ENCODE data around the gene DCUN1D3.
A peak's percentile ranks its signal among the peaks of the same experiment; 100 is the strongest.

DCUN1D3 gene

DNA sequence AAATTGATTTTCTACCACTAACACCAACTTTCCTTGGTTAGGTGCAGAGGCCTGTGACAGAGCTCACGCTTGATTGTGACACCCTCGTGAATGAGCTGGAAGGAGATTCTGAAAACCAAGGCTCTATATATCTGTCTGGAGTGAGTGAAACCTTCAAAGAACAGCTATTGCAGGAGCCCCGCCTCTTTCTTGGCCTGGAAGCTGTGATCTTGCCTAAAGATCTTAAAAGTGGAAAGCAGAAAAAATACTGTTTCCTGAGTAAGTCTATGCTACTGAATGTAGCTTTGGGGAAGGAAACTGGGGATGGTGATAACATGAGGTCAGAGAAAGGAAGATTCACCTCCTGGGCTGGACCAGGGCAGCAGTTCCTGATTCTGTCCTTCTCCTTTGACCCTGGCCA, 55.6 kb downstream of the DCUN1D3 start:
- Histone ChIP-seq H3K36me3 (ENCODE audit: control insufficient read depth in 4 of 4, insufficient read depth in 4 of 4, low read length in 3 of 4) (peaks cover 5 to 67% (median 21%) of the 10 kb centered on the region in 4 experiments), H3K27me3 (replicated peaks in 2 of 5; ENCODE audit: control insufficient read depth in 4 of 5, insufficient read depth in 5 of 5, low read length in 4 of 5) (no peaks in the 10 kb centered on the region), H3K4me1 (ENCODE audit: control extremely low read depth in 1 of 4, control insufficient read depth in 4 of 4, insufficient read depth in 4 of 4, low read length in 3 of 4) (peaks cover 12 to 62% (median 42%) of the 10 kb centered on the region in 4 experiments), H3K27ac (ENCODE audit: insufficient read depth in 1 of 2, low read depth in 1 of 2, low read length in 2 of 2, poor library complexity in 1 of 2, severe bottlenecking in 2 of 2) (peak overlapping the region in 1 of 2 experiments; percentile 64), H3K4me3 (ENCODE audit: control insufficient read depth in 1 of 7, extremely low read depth in 1 of 7, insufficient read depth in 4 of 7, low read depth in 2 of 7, low read length in 6 of 7) (peak overlapping the region in 1 of 7 experiments; percentile 40), H3K9me3 (ENCODE audit: control extremely low read depth in 1 of 5, control insufficient read depth in 4 of 5, insufficient read depth in 2 of 5, low read depth in 1 of 5, low read length in 4 of 5) (no peaks in the 10 kb centered on the region)
- CTCF ChIA-PET: interaction anchor here (0.7 to 11.0 kb wide), 7 partner anchors 18 to 456 kb away, joined by 3 to 119 read pairs (median 4); no protein-coding TSS in a partner anchor
- peak; percentile 36 to 66 (median 57) for DNase-seq
- 0% methylated on average over 2 of the region's 3 CpGs for WGBS (ENCODE audit: insufficient coverage)
- POLR2A ChIA-PET: interaction anchor here (0.7 kb wide), 1 partner anchor 19 kb away, joined by 3 read pairs; no protein-coding TSS in a partner anchor

- Histone ChIP-seq H3K9me3 (ENCODE audit: control extremely low read depth in 1 of 5, control insufficient read depth in 4 of 5, insufficient read depth in 2 of 5, low read depth in 1 of 5, low read length in 4 of 5) (no peaks in the 10 kb centered on the region), H3K27ac (ENCODE audit: insufficient read depth in 1 of 2, low read depth in 1 of 2, low read length in 2 of 2, poor library complexity in 1 of 2, severe bottlenecking in 2 of 2) (peak overlapping the region in 1 of 2 experiments; percentile 64), H3K4me3 (ENCODE audit: control insufficient read depth in 1 of 7, extremely low read depth in 1 of 7, insufficient read depth in 4 of 7, low read depth in 2 of 7, low read length in 6 of 7) (peak overlapping the region in 1 of 7 experiments; percentile 2), H3K27me3 (replicated peaks in 2 of 5; ENCODE audit: control insufficient read depth in 4 of 5, insufficient read depth in 5 of 5, low read length in 4 of 5) (no peaks in the 10 kb centered on the region), H3K4me1 (ENCODE audit: control extremely low read depth in 1 of 4, control insufficient read depth in 4 of 4, insufficient read depth in 4 of 4, low read length in 3 of 4) (peaks cover 12 to 62% (median 40%) of the 10 kb centered on the region in 4 experiments), H3K36me3 (ENCODE audit: control insufficient read depth in 4 of 4, insufficient read depth in 4 of 4, low read length in 3 of 4) (peaks cover 7 to 63% (median 21%) of the 10 kb centered on the region in 4 experiments)
- WGBS (ENCODE audit: insufficient coverage): 67% methylated on average over 1 of the region's 2 CpGs
- ChIA-PET CTCF (interaction anchor here (1.1 to 6.2 kb wide), 4 partner anchors 17 to 31 kb away, joined by 3 to 41 read pairs (median 8); no protein-coding TSS in a partner anchor), POLR2A (interaction anchor here (0.7 kb wide), 1 partner anchor 18 kb away, joined by 3 read pairs; no protein-coding TSS in a partner anchor)
- peak in 2 of 3 donors; percentile 19 to 36 for DNase-seq
These were observed 56.1 kb downstream of the DCUN1D3 start for GRCh38 chr16:20844054-20844453.

DNA sequence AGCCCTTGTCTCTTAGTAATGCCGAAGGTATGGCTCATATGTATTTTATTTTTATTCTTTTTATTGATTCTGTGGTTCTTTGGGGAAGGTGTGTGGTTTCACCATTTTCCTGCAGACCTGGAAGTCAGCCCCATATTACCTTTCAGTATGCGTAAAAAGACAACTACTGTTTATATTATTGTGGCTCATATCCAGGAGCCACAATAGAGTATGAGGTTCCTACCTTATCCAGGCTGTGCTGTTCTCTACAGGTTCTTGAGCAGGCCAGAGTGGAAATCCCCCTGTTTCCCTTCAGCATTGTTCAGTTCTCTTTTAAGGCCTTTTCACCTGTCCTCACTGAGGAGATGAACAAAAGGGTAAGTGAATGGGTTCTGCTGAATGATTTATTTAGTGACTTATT, 60.7 kb downstream of the DCUN1D3 start:
- H3K9me3 ChIP-seq (ENCODE audit: control extremely low read depth in 1 of 5, control insufficient read depth in 4 of 5, insufficient read depth in 2 of 5, low read depth in 1 of 5, low read length in 4 of 5): peaks cover 2 to 25% (median 12%) of the 10 kb centered on the region in 5 experiments
- H3K27me3 ChIP-seq (replicated peaks in 2 of 5; ENCODE audit: control insufficient read depth in 4 of 5, insufficient read depth in 5 of 5, low read length in 4 of 5): no peaks in the 10 kb centered on the region
- WGBS (ENCODE audit: insufficient coverage): no CpG with 5 or more reads among the region's 2 CpGs
- no peak overlapping the region for H3K27ac ChIP-seq (ENCODE audit: insufficient read depth in 1 of 2, low read depth in 1 of 2, low read length in 2 of 2, poor library complexity in 1 of 2, severe bottlenecking in 2 of 2)
- peaks cover 28 to 72% (median 49%) of the 10 kb centered on the region in 4 experiments for H3K36me3 ChIP-seq (ENCODE audit: control insufficient read depth in 4 of 4, insufficient read depth in 4 of 4, low read length in 3 of 4)
- CTCF ChIA-PET: no interaction called here
- peaks cover 10 to 20% (median 14%) of the 10 kb centered on the region in 4 experiments for H3K4me1 ChIP-seq (ENCODE audit: control extremely low read depth in 1 of 4, control insufficient read depth in 4 of 4, insufficient read depth in 4 of 4, low read length in 3 of 4)
- DNase-seq: no peak
- H3K4me3 ChIP-seq (ENCODE audit: control insufficient read depth in 1 of 7, extremely low read depth in 1 of 7, insufficient read depth in 4 of 7, low read depth in 2 of 7, low read length in 6 of 7): no peak overlapping the region
- POLR2A ChIA-PET: no interaction called here

DNA sequence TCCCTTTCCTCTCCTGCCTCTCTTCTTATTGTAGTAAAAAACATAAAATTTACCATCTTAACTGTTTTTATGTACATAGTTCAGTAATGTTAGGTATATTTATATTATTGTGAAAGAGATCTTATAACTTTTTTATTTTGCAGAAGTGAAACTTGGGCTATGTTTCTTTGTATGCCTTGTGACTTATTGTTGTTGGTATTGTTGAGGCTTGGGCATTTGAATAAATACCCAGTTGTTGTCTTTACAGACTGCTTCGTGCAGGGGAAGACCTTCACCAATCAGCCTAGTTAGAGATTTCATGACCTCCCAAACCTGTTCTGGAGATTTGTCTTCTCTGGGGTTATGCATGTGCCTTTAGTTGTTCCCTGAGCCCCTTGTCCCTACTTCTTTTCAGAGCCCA, 61.9 kb downstream of the DCUN1D3 start:
- no peak overlapping the region for H3K4me3 ChIP-seq (ENCODE audit: control insufficient read depth in 1 of 7, extremely low read depth in 1 of 7, insufficient read depth in 4 of 7, low read depth in 2 of 7, low read length in 6 of 7)
- ChIA-PET POLR2A (no interaction called here), CTCF (interaction anchor here (1.2 to 1.5 kb wide), 2 partner anchors 10 to 40 kb away, joined by 3 to 4 read pairs; no protein-coding TSS in a partner anchor)
- WGBS (ENCODE audit: insufficient coverage): no CpG with 5 or more reads among the region's 1 CpG
- no peak overlapping the region for H3K27ac ChIP-seq (ENCODE audit: insufficient read depth in 1 of 2, low read depth in 1 of 2, low read length in 2 of 2, poor library complexity in 1 of 2, severe bottlenecking in 2 of 2)
- H3K27me3 ChIP-seq (replicated peaks in 2 of 5; ENCODE audit: control insufficient read depth in 4 of 5, insufficient read depth in 5 of 5, low read length in 4 of 5): no peaks in the 10 kb centered on the region
- H3K4me1 ChIP-seq (ENCODE audit: control extremely low read depth in 1 of 4, control insufficient read depth in 4 of 4, insufficient read depth in 4 of 4, low read length in 3 of 4): peaks cover 0 to 7% (median 2%) of the 10 kb centered on the region in 4 experiments
- H3K9me3 ChIP-seq (ENCODE audit: control extremely low read depth in 1 of 5, control insufficient read depth in 4 of 5, insufficient read depth in 2 of 5, low read depth in 1 of 5, low read length in 4 of 5): peaks cover 2 to 32% (median 12%) of the 10 kb centered on the region in 5 experiments
- no peak for DNase-seq
- H3K36me3 ChIP-seq (ENCODE audit: control insufficient read depth in 4 of 4, insufficient read depth in 4 of 4, low read length in 3 of 4): peaks cover 34 to 77% (median 61%) of the 10 kb centered on the region in 4 experiments

GRCh38 chr16:20833086-20833485, 67.1 kb downstream of the DCUN1D3 start:
- Histone ChIP-seq H3K4me3 (ENCODE audit: control insufficient read depth in 1 of 7, extremely low read depth in 1 of 7, insufficient read depth in 4 of 7, low read depth in 2 of 7, low read length in 6 of 7) (no peak overlapping the region), H3K9me3 (ENCODE audit: control extremely low read depth in 1 of 5, control insufficient read depth in 4 of 5, insufficient read depth in 2 of 5, low read depth in 1 of 5, low read length in 4 of 5) (peaks cover 2 to 32% (median 12%) of the 10 kb centered on the region in 5 experiments), H3K4me1 (ENCODE audit: control extremely low read depth in 1 of 4, control insufficient read depth in 4 of 4, insufficient read depth in 4 of 4, low read length in 3 of 4) (no peaks in the 10 kb centered on the region), H3K27me3 (replicated peaks in 2 of 5; ENCODE audit: control insufficient read depth in 4 of 5, insufficient read depth in 5 of 5, low read length in 4 of 5) (no peaks in the 10 kb centered on the region), H3K27ac (ENCODE audit: insufficient read depth in 1 of 2, low read depth in 1 of 2, low read length in 2 of 2, poor library complexity in 1 of 2, severe bottlenecking in 2 of 2) (no peak overlapping the region), H3K36me3 (ENCODE audit: control insufficient read depth in 4 of 4, insufficient read depth in 4 of 4, low read length in 3 of 4) (peaks cover 31 to 91% (median 64%) of the 10 kb centered on the region in 4 experiments)
- no peak for DNase-seq
- ChIA-PET CTCF (interaction anchor here (1.3 to 1.5 kb wide), 3 partner anchors 9 to 26 kb away, joined by 3 to 5 read pairs (median 4); partner anchors contain the start of genes ERI2 and REXO5), POLR2A (no interaction called here)
- WGBS (ENCODE audit: insufficient coverage): no CpG with 5 or more reads among the region's 2 CpGs

DNA sequence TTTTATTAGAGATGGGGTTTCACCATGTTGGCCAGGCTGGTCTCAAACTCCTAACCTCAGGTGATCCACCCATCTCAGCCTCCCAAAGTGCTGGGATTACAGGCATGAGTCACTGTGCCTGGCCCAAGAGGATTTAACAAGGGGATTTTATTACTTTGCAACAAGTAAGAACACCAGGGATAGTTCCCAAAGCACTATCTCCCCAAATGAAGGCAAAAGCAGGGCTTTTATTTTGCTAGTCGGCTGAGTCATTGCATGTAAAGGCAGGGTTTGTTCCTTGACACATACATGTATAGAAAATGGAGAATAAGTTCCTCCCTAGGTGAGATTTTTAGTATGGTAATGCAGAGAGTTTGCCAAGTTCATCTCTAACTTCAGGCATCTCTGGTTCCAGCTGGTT, 69.8 kb downstream of the DCUN1D3 start:
- Histone ChIP-seq H3K27me3 (replicated peaks in 2 of 5; ENCODE audit: control insufficient read depth in 4 of 5, insufficient read depth in 5 of 5, low read length in 4 of 5) (no peaks in the 10 kb centered on the region), H3K4me3 (ENCODE audit: control insufficient read depth in 1 of 7, extremely low read depth in 1 of 7, insufficient read depth in 4 of 7, low read depth in 2 of 7, low read length in 6 of 7) (no peak overlapping the region), H3K9me3 (ENCODE audit: control extremely low read depth in 1 of 5, control insufficient read depth in 4 of 5, insufficient read depth in 2 of 5, low read depth in 1 of 5, low read length in 4 of 5) (peaks cover 0 to 16% (median 3%) of the 10 kb centered on the region in 5 experiments), H3K4me1 (ENCODE audit: control extremely low read depth in 1 of 4, control insufficient read depth in 4 of 4, insufficient read depth in 4 of 4, low read length in 3 of 4) (peaks cover 0 to 9% (median 3%) of the 10 kb centered on the region in 4 experiments), H3K36me3 (ENCODE audit: control insufficient read depth in 4 of 4, insufficient read depth in 4 of 4, low read length in 3 of 4) (peaks cover 21 to 83% (median 57%) of the 10 kb centered on the region in 4 experiments), H3K27ac (ENCODE audit: insufficient read depth in 1 of 2, low read depth in 1 of 2, low read length in 2 of 2, poor library complexity in 1 of 2, severe bottlenecking in 2 of 2) (no peak overlapping the region)
- 88% methylated on average over 1 of the region's 1 CpG for WGBS (ENCODE audit: insufficient coverage)
- CTCF ChIA-PET: no interaction called here
- POLR2A ChIA-PET: no interaction called here
- DNase-seq: no peak

DNA sequence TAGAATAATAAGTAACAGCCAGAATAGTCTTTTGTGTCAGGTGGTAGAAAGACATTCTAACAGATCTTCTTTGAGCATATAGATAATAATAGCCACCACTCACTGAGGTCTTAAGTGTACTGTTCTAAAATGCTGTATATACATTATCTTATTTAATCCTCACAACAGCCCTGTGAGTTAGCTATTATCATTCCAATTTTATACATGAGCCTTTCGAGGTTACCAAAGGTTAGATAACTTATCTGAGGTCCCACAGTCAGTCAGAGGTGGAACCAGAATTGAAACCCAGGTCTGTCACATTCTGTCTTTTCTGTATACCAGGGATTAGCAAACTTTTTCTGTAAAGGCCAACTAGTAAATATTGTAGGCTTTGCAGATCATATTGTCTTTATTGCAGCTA, 70.6 kb downstream of the DCUN1D3 start:
- no peak overlapping the region for H3K4me3 ChIP-seq (ENCODE audit: control insufficient read depth in 1 of 7, extremely low read depth in 1 of 7, insufficient read depth in 4 of 7, low read depth in 2 of 7, low read length in 6 of 7)
- POLR2A ChIA-PET: no interaction called here
- CTCF ChIA-PET: interaction anchor here (1.3 kb wide), 1 partner anchor 13 kb away, joined by 3 read pairs; no protein-coding TSS in a partner anchor
- 71% methylated on average over 1 of the region's 1 CpG for WGBS (ENCODE audit: insufficient coverage)
- H3K27ac ChIP-seq (ENCODE audit: insufficient read depth in 1 of 2, low read depth in 1 of 2, low read length in 2 of 2, poor library complexity in 1 of 2, severe bottlenecking in 2 of 2): peak overlapping the region in 1 of 2 experiments; percentile 22
- H3K9me3 ChIP-seq (ENCODE audit: control extremely low read depth in 1 of 5, control insufficient read depth in 4 of 5, insufficient read depth in 2 of 5, low read depth in 1 of 5, low read length in 4 of 5): peaks cover 0 to 7% (median 2%) of the 10 kb centered on the region in 5 experiments
- no peak for DNase-seq
- no peaks in the 10 kb centered on the region for H3K27me3 ChIP-seq (replicated peaks in 2 of 5; ENCODE audit: control insufficient read depth in 4 of 5, insufficient read depth in 5 of 5, low read length in 4 of 5)
- H3K4me1 ChIP-seq (ENCODE audit: control extremely low read depth in 1 of 4, control insufficient read depth in 4 of 4, insufficient read depth in 4 of 4, low read length in 3 of 4): peaks cover 0 to 9% (median 4%) of the 10 kb centered on the region in 4 experiments
- H3K36me3 ChIP-seq (ENCODE audit: control insufficient read depth in 4 of 4, insufficient read depth in 4 of 4, low read length in 3 of 4): peaks cover 17 to 80% (median 55%) of the 10 kb centered on the region in 4 experiments

Measured in common myeloid progenitor, CD34-positive (primary cell).